CD14-positive monocyte (primary cell): ENCODE results near the gene PPIL4. TPM values are rescaled to one million over a fixed set of nuclear protein-coding genes. Genes with fewer than 3 reads are reported as not detected.

Experiments used
- DNase-seq, 3 donors: peaks; one replicate each; pipeline ENCODE4 v3.0.0-alpha.2; 2011 to 2022
- H2AFZ ChIP-seq: 2 replicates; pipeline ENCODE4 v1.6.0; 2012; ENCODE audit warnings: mild to moderate bottlenecking, low read depth, low read length, inconsistent platforms; ENCODE audit not compliant: insufficient read depth, poor library complexity, severe bottlenecking
- H3K27ac ChIP-seq, 2 donors: 1 replicate in 1 of 2; 2 replicates in 1 of 2; pipeline ENCODE4 v1.5.1; 2012 to 2013; ENCODE audit warnings: low read length in 2 of 2, control low read depth in 1 of 2, inconsistent platforms in 1 of 2, low read depth in 1 of 2, mild to moderate bottlenecking in 1 of 2
- H3K27me3 ChIP-seq, 2 donors: one replicate each; pipeline versions ENCODE4 v1.6.0 to v1.6.1; 2011 to 2013; ENCODE audit warnings: low read length in 2 of 2; ENCODE audit not compliant: control insufficient read depth in 2 of 2, insufficient read depth in 2 of 2
- H3K36me3 ChIP-seq, 2 donors: replicated peaks in 1 of 2; 1 replicate in 1 of 2; 2 replicates in 1 of 2; pipeline versions ENCODE4 v1.5.1 to v1.6.1; 2012 to 2013; ENCODE audit warnings: low read length in 2 of 2, control low read depth in 1 of 2, inconsistent platforms in 1 of 2, mild to moderate bottlenecking in 1 of 2; ENCODE audit not compliant: insufficient read depth in 2 of 2, control insufficient read depth in 1 of 2
- H3K4me1 ChIP-seq, 2 donors: 1 replicate in 1 of 2; 2 replicates in 1 of 2; pipeline versions ENCODE4 v1.5.1 to v1.6.1; 2012 to 2013; ENCODE audit warnings: low read length in 2 of 2, control low read depth in 1 of 2, inconsistent platforms in 1 of 2, mild to moderate bottlenecking in 1 of 2, moderate library complexity in 1 of 2; ENCODE audit not compliant: insufficient read depth in 2 of 2, control insufficient read depth in 1 of 2
- H3K4me2 ChIP-seq: replicated peaks from 2 replicates; pipeline ENCODE3; 2012; ENCODE audit warnings: low read length, moderate library complexity, mild to moderate bottlenecking; ENCODE audit not compliant: poor library complexity, severe bottlenecking; ENCODE audit errors: extremely low read depth
- H3K4me3 ChIP-seq, 3 experiments: fragments of 200-600 bp in 1 of 3; sonication (generic) in 1 of 3; replicated peaks in 1 of 3; 1 replicate in 2 of 3; 2 replicates in 1 of 3; pipeline ENCODE4 v1.5.1; 2011 to 2013; ENCODE audit warnings: low read length in 3 of 3, mild to moderate bottlenecking in 3 of 3, control low read depth in 2 of 3, low read depth in 2 of 3, inconsistent platforms in 1 of 3, moderate library complexity in 1 of 3
- H3K79me2 ChIP-seq: 2 replicates; pipeline ENCODE4 v1.6.0; 2012; ENCODE audit warnings: mild to moderate bottlenecking, control low read depth, inconsistent platforms, low read length, moderate library complexity; ENCODE audit not compliant: insufficient read depth
- H3K9ac ChIP-seq: 2 replicates; pipeline ENCODE4 v1.6.0; 2017; ENCODE audit warnings: low read length, mild to moderate bottlenecking; ENCODE audit not compliant: insufficient read depth, poor library complexity, severe bottlenecking
- H3K9me3 ChIP-seq, 2 donors: replicated peaks in 1 of 2; 1 replicate in 1 of 2; 2 replicates in 1 of 2; pipeline versions ENCODE4 v1.5.1 to v1.6.1; 2012 to 2013; ENCODE audit warnings: low read length in 2 of 2, control low read depth in 1 of 2; ENCODE audit not compliant: control insufficient read depth in 1 of 2, insufficient read depth in 1 of 2
- H4K20me1 ChIP-seq: 2 replicates; pipeline ENCODE4 v1.6.0; 2012; ENCODE audit warnings: mild to moderate bottlenecking, low read length, control low read depth, moderate library complexity; ENCODE audit not compliant: insufficient read depth
- H3K27ac Mint-ChIP-seq, 7 donors: one replicate each; pipeline ENCODE4 v1.8.0; 2020; ENCODE audit warnings: mild to moderate bottlenecking in 7 of 7, mixed read lengths in 7 of 7, moderate library complexity in 6 of 7, inconsistent platforms in 2 of 7
- H3K27me3 Mint-ChIP-seq, 3 donors: one replicate each; pipeline ENCODE4 v1.8.0; 2021 to 2022; ENCODE audit warnings: low read depth in 3 of 3, mild to moderate bottlenecking in 3 of 3, mixed read lengths in 3 of 3, moderate library complexity in 3 of 3, inconsistent platforms in 1 of 3
- H3K36me3 Mint-ChIP-seq, 2 donors: one replicate each; pipeline ENCODE4 v1.8.0; 2020; ENCODE audit warnings: mixed read lengths in 2 of 2, inconsistent platforms in 1 of 2, mild to moderate bottlenecking in 1 of 2
- H3K4me1 Mint-ChIP-seq: one replicate; pipeline ENCODE4 v1.8.0; 2020; ENCODE audit warnings: mild to moderate bottlenecking, mixed read lengths
- H3K4me3 Mint-ChIP-seq, 2 donors: one replicate each; pipeline ENCODE4 v1.8.0; 2020; ENCODE audit warnings: mild to moderate bottlenecking in 2 of 2, mixed read lengths in 2 of 2, moderate library complexity in 1 of 2
- H3K9me3 Mint-ChIP-seq, 7 donors: one replicate each; pipeline ENCODE4 v1.8.0; 2020 to 2022; ENCODE audit warnings: mixed read lengths in 7 of 7, mild to moderate bottlenecking in 6 of 7, moderate library complexity in 6 of 7, inconsistent platforms in 2 of 7
- WGBS: methylation state at CpG from one replicate; pipeline ENCODE4 v1.1.5; 2013; ENCODE audit warnings: missing lambda C conversion rate; ENCODE audit not compliant: insufficient coverage; 5-methylcytosine and 5-hydroxymethylcytosine counted together
- intact Hi-C, 2 donors: fragments of 100-400 bp; cut with micrococcal nuclease; formaldehyde crosslinking; loops; one replicate each; pipeline versions ENCODE4 v1.15.0 to v1.15.1; 2023
- polyA plus RNA-seq, 3 donors: library from polyadenylated mRNA; depleted of rRNA in 1 of 3; unstranded in 2 of 3; stranded (reverse) in 1 of 3; fragments of 300-500 nt in 2 of 3; fragments of >200 nt in 1 of 3; fragmentation: Illumina TruSeq in 2 of 3; gene quantifications; 1 replicate in 2 of 3; 2 replicates in 1 of 3; pipeline ENCODE4 v1.2.3, GENCODE V29; 2012 to 2021
- TF ChIP-seq, protein P1 (sequence below): fragments of 200-600 bp; IDR thresholded peaks from one replicate; pipeline ENCODE4 v1.8.0; 2022; ENCODE audit warnings: antibody characterized with exemption, mild to moderate bottlenecking

Gene PPIL4
- polyA plus RNA-seq, 3 donors: 3.5 to 9.2 (median 4.4) TPM

DNA sequence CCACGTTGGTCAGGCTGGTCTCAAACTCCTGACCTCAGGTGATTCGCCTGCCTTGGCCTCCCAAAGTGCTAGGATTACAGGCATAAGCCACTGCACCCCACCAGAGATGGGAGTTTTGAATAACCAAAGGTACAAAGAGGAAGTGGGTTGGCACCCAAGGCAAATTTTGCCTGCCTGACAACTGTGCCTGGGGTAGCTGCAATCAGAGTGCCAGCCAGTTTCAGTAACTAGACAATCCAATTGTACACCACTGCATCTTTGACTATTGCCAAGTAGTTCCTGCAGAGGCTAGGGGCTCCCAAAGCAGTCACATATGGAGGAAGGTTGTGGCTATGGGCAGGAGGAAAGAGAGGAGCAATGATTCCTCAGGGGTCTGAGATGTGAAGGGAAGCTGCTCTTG is 77.7 kb downstream of the PPIL4 start:
- TF ChIP-seq, protein P1, sequence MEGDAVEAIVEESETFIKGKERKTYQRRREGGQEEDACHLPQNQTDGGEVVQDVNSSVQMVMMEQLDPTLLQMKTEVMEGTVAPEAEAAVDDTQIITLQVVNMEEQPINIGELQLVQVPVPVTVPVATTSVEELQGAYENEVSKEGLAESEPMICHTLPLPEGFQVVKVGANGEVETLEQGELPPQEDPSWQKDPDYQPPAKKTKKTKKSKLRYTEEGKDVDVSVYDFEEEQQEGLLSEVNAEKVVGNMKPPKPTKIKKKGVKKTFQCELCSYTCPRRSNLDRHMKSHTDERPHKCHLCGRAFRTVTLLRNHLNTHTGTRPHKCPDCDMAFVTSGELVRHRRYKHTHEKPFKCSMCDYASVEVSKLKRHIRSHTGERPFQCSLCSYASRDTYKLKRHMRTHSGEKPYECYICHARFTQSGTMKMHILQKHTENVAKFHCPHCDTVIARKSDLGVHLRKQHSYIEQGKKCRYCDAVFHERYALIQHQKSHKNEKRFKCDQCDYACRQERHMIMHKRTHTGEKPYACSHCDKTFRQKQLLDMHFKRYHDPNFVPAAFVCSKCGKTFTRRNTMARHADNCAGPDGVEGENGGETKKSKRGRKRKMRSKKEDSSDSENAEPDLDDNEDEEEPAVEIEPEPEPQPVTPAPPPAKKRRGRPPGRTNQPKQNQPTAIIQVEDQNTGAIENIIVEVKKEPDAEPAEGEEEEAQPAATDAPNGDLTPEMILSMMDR: no peak
- DNase-seq: no peak
- Mint-ChIP-seq H3K4me3 (no peak overlapping the region), H3K36me3 (peaks cover 44 to 54% of the 10 kb centered on the region in 2 donors), H3K4me1 (peaks cover 23% of the 10 kb centered on the region), H3K27me3 (peaks cover 0 to 2% (median 2%) of the 10 kb centered on the region in 3 donors), H3K9me3 (peaks cover 0 to 2% (median 0%) of the 10 kb centered on the region in 7 donors), H3K27ac (peak overlapping the region in 3 of 7 donors; percentile 54 to 79 (median 68))
- intact Hi-C loops: no loop called here
- Histone ChIP-seq H3K27me3 (no peaks in the 10 kb centered on the region), H4K20me1 (no peaks in the 10 kb centered on the region), H3K4me1 (peaks cover 12 to 13% of the 10 kb centered on the region in 2 donors), H3K4me2 (no peak overlapping the region), H3K9me3 (no peaks in the 10 kb centered on the region), H3K9ac (no peak overlapping the region), H2AFZ (no peak overlapping the region), H3K36me3 (peaks cover 15 to 42% of the 10 kb centered on the region in 2 donors), H3K4me3 (no peak overlapping the region), H3K79me2 (peaks cover 8% of the 10 kb centered on the region), H3K27ac (no peak overlapping the region)
- WGBS: no CpG with 5 or more reads among the region's 2 CpGs

DNA sequence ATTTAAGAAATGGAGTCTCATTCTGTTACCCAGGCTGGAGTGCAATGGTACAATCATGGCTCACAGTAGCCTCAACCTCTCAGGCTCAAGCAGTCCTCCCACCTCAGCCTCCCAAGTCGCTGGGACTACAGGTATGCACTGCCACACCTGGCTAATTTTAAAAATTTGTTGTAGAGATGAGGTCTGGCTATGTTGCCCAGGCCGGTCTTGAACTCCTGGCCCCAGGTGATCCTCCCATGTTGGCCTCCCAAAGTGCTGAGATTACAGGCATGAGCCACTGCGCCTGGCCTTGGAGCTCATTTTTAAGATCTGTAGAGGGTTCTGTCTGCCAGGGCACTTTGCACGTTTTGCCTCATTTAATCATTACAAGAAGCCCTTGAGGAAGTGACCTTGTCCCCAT is 78.6 kb downstream of the PPIL4 start:
- intact Hi-C loops: no loop called here
- Histone ChIP-seq H3K79me2 (peaks cover 3% of the 10 kb centered on the region), H3K4me2 (no peak overlapping the region), H4K20me1 (no peaks in the 10 kb centered on the region), H3K9me3 (no peaks in the 10 kb centered on the region), H3K9ac (no peak overlapping the region), H3K4me1 (peaks cover 12 to 13% of the 10 kb centered on the region in 2 donors), H3K36me3 (peaks cover 11 to 35% of the 10 kb centered on the region in 2 donors), H3K27ac (no peak overlapping the region), H3K27me3 (no peaks in the 10 kb centered on the region), H2AFZ (no peak overlapping the region), H3K4me3 (no peak overlapping the region)
- no peak for DNase-seq
- Mint-ChIP-seq H3K9me3 (peaks cover 0 to 2% (median 0%) of the 10 kb centered on the region in 7 donors), H3K27me3 (peaks cover 0 to 2% (median 2%) of the 10 kb centered on the region in 3 donors), H3K4me1 (peaks cover 25% of the 10 kb centered on the region), H3K27ac (peak overlapping the region in 1 of 7 donors; percentile 28), H3K36me3 (peaks cover 41 to 51% of the 10 kb centered on the region in 2 donors), H3K4me3 (no peak overlapping the region)
- TF ChIP-seq, protein P1: no peak
- 78% methylated on average over 3 of the region's 4 CpGs for WGBS
